SK-N-DZ (cell line): ENCODE measurements around the gene MAP3K8. TPM values are rescaled to one million over a fixed set of nuclear protein-coding genes. Genes with fewer than 3 reads are reported as not detected.
A peak's percentile ranks its signal among the peaks of the same experiment; 100 is the strongest.

Experiments
- DNase-seq: peaks from one replicate; pipeline ENCODE4 v3.0.0-alpha.2; 2015; ENCODE audit warnings: low spot score
- polyA plus RNA-seq, 2 experiments: library from polyadenylated mRNA; depleted of rRNA; stranded (reverse); fragments of >200 nt; gene quantifications; 2 replicates each; pipeline ENCODE4 v1.2.3, GENCODE V29; 2014

The MAP3K8 gene
- polyA plus RNA-seq (2014; cell fraction: cytosol; rRNA removed): 0.14 and 0.39 TPM in 2 replicates
- 0.35 and 1.2 TPM in 2 replicates for polyA plus RNA-seq (2014; cell fraction: nucleus; rRNA removed)

DNA sequence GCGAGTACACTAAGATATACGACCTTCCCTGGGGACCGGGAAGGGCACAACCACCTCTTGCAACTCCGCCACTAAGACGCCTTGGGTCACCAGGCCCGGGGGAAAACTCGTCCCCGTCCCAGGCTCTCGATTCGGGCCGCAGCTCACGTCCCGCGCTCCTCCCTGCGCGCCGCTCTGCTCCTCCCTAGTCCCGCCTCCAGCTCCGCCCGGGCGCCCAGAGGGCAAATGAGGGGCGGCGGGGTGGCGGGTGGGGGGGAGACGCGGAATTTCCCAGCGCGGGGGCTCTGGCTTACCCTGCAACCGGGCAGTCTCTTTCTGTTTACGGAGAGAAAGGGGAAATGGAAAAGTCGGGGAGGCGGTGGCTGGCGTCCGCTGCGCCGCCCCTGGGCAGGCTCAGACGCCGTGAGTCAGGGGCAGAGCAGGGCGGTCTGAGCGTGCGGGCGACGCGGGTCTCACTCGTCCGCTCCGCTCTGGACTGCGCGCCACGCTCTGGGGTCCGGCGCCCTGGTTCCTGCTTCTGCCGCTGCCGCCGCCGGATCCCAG, at the start of gene MAP3K8:
Gene MAP3K8 (plus strand): TSS at position 455 of the 543 bp plus-strand sequence. CDS start 4,755 bp downstream, outside the sequence.
- DNase-seq: peak; percentile 73

DNA sequence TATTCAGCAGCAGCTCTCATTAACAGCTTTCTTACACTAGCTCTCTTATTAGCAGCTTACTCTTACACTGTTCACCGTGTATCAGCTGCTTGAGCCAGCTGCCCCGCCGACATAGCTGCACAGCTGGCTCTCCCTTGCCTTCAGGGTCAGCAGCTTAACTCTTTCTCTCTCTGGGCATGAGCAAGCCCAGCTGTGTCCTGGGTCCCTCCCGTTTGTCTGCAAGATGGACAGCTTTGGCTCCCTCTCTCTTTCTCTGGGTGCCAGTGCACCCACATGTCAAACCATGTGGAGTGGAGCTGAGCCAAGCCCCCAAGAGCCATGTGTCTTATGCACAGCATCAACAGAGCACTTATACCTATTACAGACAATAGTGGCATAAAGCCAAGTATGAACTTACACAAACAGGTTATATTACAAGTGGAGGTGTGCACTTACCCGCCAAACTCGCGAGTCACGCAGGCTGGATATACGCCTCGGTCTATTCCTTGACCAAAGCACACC, 49.2 kb upstream of the MAP3K8 start:
- peak; percentile 10 for DNase-seq

DNA sequence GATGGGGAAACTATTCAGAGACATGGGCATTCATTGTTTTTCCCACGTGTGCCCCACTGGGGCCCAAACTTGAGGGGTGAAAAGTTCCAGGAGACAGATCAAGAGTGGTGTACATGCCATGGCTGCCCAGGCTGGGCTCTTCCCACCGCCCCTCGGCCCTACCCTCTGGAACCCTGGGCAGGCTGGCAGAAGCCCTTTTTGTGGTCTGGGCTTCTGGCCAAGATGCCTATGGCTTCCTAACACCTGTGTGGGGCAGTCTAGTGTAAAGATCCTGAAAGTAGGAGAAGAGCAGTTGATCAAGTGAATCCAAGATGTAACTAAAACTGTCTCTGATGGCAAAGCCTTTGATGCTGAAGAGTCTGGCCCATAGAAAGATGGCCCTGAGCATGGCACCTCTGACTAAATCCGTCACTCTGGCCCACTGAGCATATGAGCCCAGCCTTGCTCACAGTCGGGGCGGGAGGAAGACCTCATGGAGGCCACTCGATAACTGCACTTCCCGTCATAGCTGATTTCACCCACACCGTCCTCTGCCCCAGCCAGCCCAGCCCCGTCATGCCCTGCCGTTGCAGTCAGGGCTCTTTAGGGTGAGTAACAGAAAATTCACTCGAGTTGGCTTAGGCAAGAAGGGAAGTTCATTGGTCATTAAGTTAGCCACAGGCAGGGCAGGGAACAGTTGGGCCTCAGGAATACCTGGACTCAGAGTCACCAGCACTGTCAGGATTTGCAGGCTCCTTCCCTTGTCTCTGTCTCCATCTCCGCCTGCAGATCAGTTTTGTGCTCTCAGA, 47.0 kb upstream of the MAP3K8 start:
- DNase-seq: no peak

DNA sequence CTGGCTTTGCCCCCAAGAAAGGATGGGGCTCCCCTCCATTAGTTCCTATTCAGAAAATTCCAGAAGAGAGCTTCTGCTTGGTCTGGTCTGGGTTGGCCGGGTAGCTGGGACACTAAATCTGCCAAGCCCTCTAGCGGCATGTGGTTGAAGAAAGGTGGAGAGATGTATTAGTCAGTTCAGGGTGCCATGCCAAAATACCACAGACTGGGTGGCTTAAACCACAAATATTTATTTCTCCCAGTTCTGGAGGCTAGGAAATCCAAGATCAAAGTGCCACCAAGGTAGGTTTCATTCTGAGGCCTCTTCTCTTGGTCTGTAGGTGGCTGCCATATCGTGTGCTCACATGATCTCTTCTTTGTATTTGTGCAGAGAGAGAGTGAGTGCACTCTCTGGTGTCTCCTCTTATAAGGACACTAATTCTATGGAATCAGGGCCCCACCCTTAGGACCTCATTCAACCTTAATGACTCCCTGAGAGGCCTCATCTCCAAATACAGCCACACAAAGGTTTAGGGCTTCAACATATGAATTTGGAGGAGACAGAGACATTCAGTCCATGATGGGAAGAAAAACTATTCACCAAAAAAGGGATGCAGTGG, 46.2 kb upstream of the MAP3K8 start:
- no peak for DNase-seq

DNA sequence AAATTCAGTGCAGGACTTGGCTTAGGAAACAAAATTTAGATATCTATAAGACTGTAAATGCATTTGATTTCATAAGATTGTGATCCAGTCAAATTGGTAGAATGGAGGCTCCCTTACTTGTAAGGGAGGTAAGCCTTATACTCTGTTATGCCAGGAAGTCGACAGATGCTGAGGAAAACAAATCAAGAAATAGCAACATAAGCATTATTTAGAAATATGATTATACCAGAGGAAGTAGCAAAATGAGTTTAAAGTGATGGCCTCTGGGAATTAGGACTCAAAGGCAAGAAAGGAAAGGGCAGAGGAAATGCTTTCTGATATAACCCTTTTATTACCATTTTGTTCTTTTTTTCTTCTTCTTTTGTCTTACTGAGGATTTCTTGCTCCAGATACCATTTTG, 44.4 kb upstream of the MAP3K8 start:
- DNase-seq: no peak

DNA sequence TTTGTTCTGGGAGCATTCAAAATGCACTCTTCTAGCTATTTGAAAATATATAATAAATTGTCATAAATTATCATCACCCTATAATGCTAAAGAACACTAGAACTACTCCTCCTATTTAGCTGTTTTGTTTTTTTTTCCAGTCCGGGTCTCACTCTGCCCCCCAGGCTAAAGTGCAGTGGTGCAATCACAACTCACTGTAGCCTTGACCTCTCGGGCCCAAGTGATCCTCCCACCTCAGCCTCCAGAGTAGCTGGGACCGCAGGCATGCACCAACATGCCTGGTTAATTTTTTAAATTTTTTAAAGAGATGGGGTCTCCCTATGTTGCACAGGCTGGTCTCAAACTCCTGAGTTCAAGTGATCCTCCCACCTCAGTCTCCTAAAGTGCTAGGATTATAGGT, 43.8 kb upstream of the MAP3K8 start:
- DNase-seq: no peak

DNA sequence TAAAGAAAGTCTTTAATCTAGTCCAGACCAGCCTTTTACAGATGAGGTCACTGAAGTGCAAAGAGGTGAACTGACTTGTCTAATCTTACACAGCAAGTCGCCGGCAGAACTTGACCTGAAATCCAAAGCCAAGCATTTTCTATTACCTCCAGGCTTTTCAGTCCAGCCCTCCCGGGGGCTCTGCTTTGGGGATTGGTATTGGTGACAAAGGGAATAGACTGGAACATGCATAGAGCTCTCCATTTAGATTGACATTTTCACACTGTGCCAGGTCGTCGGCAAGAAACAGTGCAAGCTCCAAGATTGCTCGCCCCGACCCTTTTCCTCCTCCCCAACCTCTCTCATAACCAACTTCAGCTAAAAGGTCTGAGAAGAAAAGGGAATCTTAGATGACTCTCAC, 42.7 kb upstream of the MAP3K8 start:
- no peak for DNase-seq

DNA sequence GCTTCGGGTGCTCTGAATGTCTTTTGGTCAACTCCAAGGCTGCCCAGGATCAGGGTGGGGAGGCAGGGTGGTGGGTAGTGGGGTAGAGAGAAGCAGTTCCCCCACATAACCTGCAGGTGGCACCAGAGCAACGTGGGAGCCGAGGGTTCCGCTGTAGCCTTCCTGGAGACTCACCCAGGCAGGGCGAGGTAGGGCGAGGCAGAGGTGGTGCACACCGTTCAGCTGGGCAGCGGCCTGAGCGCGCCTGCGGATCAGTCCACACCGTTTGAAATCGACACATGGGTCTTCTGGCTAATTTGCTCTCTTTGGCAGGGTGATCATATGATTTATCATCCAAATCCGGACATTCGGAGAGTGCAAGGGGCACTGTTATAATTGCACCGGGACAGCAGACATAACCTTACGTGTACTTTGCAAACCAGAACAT, 41.4 kb upstream of the MAP3K8 start:
- DNase-seq: peak; percentile 50

DNA sequence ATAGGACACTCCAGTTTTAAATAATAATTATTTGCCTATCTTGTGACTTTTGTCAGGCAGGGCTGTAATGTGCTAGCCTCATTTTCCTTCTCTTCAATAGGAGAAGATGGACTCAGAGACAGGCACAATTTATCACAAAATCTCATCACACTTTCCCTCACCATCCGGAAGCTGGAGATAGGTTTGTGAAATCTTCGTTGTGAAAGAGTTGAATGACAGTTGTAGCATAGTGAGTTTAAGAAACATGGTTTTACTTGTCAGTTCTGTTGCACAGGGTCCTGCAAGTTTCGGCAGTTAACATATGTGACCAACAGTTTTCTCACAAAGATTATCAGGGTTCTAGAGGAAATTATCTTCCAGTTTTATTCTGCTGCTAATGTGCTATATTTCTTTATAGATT, 37.7 kb upstream of the MAP3K8 start:
- DNase-seq: no peak

DNA sequence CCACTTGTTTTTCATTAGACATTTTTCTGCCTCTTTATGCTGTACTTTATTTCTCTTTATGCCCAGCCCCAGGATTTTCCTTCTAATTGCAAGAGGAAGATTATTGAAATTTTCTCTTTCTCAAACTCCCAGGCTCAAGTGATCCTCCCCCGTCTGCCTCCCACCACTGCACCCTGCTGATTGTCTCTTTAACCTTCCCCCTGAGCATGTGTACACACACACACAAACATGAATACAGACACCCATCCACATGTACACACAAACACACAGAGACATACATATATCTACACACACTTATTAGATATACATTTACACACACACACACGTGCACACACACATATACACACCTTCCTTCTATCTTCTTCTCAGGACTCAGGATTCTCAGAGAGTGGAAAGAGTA, 37.3 kb upstream of the MAP3K8 start:
- no peak for DNase-seq

DNA sequence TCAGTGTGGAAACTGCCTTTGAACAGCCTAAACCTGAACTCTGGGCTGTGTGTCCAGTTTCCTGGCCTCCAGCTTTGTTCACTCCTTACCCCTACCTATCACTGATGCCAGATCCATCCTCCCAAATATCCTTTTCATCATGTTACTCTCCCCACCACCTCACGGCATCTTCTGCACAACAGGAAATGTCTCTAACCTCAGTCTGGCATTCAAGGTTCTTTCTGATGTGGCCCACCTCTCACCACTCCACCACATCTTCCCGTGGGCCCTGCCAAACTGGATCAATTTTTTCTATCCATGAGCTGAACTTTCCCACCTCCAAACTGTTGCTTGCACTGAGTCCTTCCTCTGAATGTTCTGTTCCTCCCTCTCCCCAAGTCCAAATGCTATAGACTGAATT, 35.8 kb upstream of the MAP3K8 start:
- DNase-seq: no peak

DNA sequence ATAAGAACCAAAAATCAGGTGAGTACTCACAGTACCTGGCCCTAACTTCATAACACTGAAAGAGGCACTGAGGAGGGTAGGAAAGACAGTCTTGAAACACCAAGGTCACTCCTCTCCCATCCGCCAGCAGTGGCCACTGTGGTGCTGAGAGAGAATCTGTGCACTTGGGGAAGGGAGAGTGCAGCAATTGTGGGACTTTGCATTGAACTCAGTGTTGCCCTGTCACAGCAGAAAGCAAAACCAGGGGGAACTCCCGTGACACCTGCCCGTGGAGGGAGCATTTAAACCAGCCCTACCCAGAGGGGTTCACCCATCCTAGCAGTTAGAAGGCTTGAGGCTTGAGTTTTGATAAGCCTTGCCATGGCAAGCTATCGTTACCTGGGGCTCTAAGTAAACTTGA, 35.2 kb upstream of the MAP3K8 start:
- DNase-seq: no peak

DNA sequence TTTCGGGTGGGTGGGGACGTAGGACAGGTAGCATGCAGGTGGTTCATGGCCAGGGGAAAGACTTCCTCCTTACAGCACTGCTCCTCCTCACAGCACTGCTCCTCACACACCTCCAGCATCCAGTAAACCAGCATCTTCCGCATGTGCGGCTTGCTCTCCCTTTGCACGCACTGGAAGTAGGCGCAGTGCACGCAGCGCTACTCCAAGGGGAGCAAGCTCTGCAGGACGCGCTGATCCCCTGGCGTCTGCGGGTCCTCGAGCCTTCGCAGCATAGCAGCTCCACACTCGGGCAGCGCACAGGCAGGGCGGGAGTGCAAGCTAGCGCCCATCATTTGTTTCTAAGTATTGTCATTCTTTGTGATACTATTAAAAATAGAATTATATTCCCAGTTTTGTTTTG, 30.5 kb upstream of the MAP3K8 start:
- DNase-seq: no peak

DNA sequence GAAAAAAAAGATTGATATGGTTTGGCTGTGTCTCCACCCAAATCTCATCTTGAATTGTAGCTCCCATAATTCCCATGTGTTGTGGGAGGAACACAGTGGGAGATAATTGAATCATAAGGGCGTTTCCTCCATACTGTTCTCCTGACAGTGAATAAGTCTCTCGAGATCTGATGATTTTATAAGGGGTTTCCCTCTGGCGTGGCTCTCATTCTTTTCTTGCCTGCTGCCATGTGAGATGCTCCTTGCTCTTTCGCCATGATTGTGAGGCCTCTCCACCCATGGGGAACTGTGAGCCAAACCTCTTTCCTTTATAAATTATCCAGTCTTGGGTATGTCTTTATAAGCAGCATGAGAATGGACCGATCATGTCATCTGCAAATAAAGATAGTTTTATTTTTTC, 29.4 kb upstream of the MAP3K8 start:
- DNase-seq: no peak

DNA sequence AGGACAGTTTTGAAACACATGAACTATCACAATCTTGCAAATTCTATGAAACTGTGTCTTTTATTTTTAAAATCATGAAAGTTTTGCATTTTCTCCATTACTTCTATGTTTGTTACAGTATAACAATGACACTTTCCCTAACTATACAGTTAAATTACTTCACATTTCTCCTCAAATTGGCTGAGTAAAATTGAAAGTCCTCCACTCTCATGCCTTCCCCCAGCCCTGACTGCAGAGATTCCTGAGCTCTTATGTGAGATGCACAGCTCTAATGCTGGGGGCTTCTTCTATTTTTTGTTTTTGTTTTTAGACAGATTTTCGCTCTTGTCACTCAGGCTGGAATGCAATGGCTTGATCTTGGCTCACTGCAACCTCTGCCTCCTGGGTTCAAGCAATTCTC, 22.7 kb upstream of the MAP3K8 start:
- DNase-seq: no peak

DNA sequence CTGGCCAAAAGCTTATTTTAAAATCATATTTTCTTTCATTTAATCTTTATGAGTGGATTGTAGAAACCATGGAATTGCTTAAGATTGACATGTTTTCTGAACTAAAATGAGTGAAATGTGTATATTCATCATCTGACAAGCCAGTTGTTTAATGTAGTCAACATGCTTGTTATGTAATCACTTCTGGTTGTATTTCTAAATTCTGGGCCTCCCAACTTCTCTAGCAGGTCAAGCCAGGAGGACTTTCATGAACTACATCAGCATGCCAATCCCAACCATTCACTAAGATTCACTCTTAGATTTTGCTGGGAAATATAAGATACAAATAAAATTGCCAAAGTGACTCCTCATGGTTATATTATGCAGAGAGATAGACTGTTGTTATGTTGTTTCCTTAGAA, 21.1 kb upstream of the MAP3K8 start:
- no peak for DNase-seq

DNA sequence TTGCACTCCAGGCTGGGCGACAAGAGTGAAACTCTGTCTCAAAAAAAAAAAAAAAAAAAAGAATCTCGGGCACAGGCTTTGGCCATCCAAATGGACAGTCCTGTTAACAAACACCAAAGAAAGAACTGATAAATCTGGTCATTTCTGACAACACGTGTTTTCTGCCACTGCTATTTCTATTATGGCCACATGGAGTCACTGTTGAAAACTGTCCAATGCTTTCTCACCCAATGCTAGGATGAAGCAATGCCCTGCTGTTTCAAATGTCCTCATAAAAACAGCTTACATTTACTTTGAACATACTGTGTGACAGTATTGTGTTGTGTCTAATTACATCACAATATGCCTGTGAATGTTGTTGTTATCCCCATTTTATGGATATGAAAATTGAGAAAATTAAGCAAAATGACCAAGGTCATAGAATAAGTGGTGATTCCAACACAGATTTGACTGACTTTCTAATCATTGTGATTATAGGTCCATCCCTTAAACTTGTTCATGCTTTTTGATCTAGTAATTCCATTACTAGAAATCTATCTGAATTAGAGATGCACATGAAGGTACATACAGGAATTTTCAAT, 19.9 kb upstream of the MAP3K8 start:
- peak; percentile 27 for DNase-seq

DNA sequence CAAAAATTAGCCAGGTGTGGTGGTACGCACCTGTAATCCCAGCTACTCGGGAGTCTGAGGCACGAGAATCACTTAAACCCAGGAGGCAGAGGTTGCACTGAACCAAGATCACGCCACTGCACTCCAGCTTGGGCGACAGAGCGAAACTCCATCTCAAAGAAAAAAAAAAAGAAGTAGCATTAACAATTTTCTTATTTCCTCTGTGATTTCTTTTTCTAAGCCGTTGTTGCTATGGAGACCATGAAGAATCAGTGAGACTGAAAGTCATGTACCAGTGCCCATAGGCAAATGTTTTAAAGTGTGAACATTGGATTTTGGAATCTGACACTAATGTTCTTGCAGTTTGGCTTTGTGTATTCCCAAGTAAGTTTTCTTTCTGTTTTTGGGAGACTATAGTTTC, 18.4 kb upstream of the MAP3K8 start:
- DNase-seq: no peak

DNA sequence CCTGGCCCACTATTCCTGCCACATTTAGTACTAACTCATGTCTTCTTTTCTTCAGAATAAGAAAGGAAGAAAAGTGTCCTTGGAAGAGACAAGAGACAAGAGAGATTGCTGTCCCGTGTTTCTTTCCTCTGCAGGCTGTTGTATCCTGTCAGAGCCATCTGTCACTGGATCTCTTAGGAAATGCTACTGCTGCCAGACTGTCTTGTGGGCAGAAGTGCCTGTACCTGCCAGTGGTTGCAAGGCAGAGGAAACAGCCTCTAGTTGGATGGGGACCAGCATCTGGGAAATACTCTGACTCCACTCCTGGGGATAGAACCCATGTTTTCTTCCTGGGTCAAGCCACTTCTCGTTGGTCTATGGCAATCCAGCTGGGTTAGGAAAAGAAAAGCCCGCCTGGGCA, 16.7 kb upstream of the MAP3K8 start:
- no peak for DNase-seq

DNA sequence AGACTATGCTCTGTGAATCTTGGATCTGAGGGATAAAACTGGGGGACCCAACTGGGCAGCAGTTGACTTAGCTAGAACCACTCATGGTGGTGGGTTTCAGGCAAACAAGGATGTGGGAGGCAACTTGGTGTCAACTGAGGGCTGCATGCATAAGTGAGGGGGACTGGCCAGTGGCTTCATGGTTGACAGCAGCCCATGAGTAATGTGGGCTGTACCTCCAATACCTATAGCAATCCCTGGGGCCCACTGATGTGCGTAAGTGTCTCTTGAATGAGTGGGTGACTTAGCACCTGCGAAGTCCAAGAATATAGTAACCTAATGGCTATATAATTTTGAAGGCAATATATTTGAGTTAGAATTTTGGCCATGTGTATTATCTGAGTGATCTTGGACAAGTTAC, 13.7 kb upstream of the MAP3K8 start:
- no peak for DNase-seq

DNA sequence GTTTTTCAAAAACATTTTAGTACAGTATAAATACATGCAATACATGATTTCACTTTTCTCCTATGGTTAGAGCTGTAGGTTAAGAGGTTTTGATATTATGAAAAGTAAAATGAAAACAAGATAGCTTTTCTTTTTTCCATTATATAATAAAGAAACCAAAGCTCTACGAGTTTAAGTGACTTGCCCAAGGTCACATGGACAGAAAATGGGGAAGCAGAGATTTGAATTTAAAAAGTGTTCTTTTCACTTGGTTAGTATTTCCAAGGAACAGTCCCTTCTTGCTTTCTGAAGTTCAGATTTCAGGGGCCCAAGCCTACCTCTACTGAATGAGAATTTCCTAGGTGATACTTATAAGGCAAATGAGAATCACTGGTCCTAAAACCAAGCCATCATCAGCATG, 13.2 kb upstream of the MAP3K8 start:
- DNase-seq: no peak

DNA sequence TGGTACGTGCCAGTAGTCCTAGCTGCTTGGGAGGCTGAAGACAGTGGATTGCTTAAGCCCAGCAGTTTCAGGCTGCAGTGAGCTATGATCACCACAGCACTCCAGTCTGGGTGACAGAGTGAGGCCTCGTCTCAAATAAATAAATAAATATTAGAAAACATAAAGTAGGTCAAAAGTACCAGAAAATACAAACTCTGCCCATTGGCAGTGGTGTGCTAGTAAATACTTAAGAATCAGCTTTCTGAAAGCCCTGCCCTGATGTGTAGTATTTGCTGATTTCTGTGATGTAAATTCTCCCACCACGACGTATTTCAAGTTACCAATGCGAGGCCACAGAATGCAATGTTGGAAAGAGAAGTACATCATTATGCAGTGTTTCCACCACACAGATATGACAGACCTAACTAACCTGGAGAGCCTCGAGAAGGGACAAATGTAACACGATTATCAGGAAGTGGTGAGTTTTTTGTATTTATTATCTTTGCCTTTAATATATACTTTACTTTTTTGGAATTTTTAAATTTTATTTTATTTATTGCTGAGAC, 11.8 kb upstream of the MAP3K8 start:
- no peak for DNase-seq
